NCI-H446 (cell line): Measurements from ENCODE around the gene YTHDF1.

Experiments used
- DNase-seq, 2 experiments: peaks; one replicate each; lab custom pipeline; 2025; lab: John Stamatoyannopoulos, UW

Gene YTHDF1

GRCh38 chr20:63156221-63156671 lies 59.7 kb downstream of the YTHDF1 start:
- no peak for DNase-seq

DNA sequence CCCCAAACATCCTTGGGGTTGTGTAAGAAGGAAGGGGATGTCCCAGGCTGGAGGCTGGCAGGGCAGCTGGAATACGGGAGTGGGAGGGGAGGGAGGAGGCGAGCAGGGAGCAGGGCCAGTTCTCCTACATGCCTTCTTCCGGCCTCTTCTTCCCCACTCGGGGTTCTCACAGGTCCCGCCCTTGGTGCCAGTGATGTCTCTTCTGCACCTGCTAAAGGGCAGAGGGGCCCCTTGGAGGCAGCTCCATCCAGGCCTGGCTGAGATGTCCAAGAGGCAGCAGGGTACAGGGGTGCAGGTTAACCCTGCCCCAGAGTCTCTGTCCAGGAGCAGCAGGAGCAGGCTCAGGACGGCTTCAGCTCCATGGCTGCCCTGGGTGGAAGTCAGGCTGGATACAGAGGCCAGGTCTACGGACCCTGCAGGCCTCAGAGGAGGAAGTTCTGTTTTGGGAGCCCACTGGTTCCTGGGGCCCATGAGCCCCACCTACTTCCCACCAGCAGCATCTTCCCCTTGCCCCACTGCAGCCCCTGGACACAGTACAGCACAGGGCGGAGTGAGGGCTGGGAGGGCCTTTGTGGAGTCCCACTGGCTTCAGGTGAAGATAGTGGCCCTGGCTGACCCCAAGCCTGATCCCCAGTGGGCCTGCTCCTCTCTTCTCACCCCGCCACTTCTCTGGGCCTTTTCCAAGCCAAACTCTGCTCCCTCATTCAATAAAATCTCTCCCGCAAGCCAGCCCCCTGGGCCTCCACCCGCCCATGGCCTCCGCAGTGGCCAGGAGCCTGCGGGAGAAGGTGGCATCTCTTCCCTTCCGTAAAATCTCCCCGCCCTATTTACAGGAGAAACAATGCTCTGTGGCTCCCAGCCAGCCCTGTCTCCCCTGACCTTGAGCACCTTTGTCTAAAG lies 60.4 kb downstream of the YTHDF1 start:
- DNase-seq = no peak

GRCh38 chr20:63154395-63154794 lies 61.5 kb downstream of the YTHDF1 start:
- DNase-seq = no peak

DNA sequence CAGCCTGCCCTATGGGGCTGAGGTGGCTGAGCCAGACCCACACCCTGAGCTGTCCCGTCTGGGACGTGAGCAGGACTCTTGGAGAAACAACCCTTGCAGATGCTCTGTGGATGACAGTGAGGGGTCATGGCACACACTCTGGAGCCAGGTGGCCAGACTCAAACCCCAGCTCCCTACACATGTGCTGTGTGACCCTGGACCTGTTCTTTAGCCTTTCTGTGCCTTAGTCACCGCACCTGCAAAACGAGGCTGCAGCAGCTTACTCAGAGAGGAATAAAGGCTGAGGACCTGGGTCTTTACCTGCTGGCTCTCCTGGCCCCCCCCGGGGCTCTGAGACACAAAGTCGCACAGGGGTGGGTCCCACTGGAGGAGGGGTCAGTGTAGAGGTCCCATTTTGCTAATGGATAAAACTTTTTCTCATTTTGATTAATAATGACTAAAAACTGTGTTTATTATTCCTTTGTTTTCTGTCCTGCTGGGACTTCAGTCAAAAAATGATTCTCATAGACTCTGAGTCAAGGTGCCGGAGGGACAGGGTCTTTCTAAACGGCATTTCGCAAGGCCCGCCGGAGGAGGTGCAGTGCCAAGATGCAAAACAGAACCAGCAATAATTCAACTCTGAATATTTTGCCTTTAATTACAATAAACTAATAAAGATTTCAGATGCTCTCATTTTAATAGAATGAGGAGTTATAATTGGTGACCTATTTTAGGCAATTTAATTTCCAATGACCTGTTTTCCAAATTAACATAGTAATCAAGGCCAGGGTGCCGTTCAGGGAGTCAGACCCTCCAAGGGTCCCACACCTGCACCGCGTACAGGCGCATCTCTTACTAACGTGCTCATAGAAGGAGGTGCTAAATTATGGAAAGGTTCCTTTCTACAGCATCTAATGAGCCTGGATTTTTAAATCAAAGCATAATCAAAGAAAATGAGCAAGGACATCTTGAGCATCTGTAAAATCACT lies 62.4 kb downstream of the YTHDF1 start:
- DNase-seq = no peak

DNA sequence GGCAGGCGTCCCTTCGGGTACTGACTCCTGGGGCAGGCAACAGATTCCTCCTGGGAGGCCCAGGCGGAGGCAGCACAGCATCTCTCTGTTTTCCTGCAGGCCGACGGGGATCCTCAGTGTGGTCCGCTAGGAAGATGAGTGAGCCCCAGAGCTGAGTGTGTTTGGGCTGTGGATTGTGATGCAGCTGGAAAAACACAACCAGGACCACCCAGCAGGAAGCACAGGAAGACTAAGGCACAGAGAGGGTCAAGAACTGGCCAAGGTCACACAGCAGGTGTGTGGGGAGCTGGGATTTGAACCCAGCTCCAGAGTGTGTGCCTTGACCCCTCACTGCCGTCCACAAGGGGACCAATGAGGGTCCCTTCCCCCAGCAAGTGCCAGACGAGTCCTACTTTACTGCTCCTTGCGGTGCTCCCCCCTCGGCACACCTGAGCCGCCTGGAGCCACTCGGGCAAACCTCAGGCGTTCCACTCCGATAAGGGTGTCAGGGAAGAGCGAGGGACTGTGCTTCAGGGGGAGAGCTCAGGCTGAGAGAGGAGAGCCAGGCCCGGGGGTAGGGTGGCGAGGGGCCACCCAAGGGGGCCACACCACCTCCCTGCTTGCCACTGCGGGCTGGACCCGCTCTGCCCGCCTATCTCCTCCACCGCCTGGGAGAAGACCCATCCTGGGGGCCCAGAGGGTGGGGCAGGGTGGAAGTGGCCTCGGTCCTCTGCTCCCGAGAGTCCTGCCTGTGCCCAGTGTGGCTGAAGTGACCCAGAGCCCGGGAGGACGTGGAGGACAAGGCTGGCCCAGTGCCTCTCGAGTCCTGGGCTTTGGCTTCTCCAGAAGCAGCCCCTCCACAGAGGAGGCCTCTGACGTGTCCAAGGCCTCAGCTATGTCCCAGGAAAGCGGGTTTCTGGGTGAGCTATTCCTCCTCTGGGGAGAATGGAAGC lies 63.3 kb downstream of the YTHDF1 start:
- no peak for DNase-seq

GRCh38 chr20:63151554-63152321 lies 64.2 kb downstream of the YTHDF1 start:
- DNase-seq = no peak

GRCh38 chr20:63150911-63151531 lies 64.9 kb downstream of the YTHDF1 start:
- DNase-seq = no peak

DNA sequence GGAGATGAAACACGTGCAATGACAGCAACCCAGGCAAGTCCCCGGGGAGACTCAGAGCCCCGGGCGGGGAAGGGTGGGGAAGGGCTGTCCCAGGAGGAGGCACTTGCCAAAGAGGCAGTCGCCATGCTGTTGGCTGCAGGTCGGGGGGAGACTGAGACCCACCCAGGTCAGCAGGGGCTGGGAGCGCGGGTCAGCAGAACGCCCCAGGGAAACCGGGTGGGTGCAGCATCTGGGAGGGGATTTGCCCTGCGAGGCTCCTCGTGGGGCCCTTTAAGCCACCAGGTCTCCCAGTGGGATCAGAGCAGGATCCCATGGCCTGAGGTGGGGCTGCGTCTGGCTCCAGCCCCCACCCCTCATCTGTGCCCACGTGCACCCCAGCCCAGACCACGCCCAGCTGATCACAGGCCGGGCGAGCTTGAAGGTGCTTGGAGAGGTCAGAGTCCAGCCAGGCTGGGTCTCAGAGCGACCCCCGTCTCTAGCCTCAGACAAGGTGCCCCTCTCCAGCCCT lies 65.5 kb downstream of the YTHDF1 start:
- no peak for DNase-seq

DNA sequence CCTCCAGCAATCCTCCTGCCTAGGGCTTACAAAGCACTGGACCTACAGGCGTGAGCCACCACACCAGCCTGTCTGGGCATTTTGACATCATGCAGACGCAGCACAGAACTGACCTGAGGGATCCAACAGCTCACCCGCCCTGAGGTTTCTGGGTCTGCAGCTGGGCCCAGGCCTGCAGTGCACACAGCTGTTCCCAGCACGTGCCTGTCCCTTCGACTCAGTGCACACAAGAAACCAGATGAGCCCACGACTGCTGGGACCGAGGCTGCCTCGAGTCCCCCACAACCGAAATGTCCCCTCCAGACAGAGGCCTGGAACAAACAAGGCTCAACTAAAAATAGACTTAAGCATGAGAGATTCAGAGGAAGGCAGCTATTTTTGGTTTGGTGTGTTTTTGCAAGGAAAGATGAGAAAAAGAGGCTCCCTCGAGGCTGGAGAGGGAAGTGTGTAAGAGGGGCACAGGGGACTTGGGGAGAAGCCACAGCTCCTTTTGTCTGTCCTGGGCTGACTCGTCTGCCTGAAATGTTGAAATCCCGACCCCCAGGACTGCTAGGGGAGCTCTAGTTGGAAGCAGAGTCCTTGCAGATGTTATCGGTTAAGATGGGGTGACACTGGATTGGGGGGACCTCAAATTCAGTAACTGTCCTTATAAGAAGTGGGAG lies 66.3 kb downstream of the YTHDF1 start:
- DNase-seq = no peak

- DNase-seq = no peak
These were observed 67.2 kb downstream of the YTHDF1 start for GRCh38 chr20:63148696-63149095.

- DNase-seq = no peak
These were observed 68.4 kb downstream of the YTHDF1 start for GRCh38 chr20:63147532-63147931.
